ENCODE data around the gene KCNJ8.

- TF ChIP-seq CTCF (IDR thresholded peaks at IDR 0.05) (no peak), POLR2A (IDR thresholded peaks at IDR 0.05) (no peak)
These were observed 45.2 kb upstream of the KCNJ8 start for GRCh38 chr12:21819678-21820077.
